HT1080 (cell line): ENCODE data around the gene MBD4. TPM values are rescaled to one million over a fixed set of nuclear protein-coding genes. Genes with fewer than 3 reads are reported as not detected.

Source experiments
- DNase-seq: peaks from one replicate; pipeline ENCODE4 v3.0.0-alpha.2; 2015; ENCODE audit warnings: low read depth
- total RNA-seq: library from RNA; depleted of rRNA; stranded (reverse); fragments of >200 nt; shearing (Covaris generic); gene quantifications from 2 replicates; pipeline ENCODE4 v1.2.3, GENCODE V29; 2014

MBD4 gene
- total RNA-seq, 1 experiment from 2014 or later = 35.7 TPM

DNA sequence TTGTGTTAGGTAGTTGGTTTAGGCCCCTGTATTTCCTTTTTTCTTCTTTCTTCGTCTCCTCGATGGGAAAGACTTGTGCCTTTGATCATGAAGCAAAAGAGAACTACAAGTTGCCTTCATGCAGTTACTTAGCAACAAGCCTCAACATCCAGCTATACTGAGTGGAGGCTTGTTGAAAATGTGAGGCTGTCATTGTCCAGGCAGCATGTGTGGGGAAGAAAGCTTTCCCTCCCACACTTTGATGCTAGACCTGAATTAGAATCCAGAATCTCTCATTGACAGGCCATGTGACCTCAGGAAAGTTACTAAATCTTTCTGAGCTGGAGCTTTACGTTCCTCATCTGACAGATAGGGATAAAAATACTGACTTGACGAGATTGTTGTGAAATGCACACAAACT, 24.0 kb upstream of the MBD4 start:
- no peak for DNase-seq

- DNase-seq = no peak
Measured at GRCh38 chr3:129463094-129463493, 23.3 kb upstream of the MBD4 start.

DNA sequence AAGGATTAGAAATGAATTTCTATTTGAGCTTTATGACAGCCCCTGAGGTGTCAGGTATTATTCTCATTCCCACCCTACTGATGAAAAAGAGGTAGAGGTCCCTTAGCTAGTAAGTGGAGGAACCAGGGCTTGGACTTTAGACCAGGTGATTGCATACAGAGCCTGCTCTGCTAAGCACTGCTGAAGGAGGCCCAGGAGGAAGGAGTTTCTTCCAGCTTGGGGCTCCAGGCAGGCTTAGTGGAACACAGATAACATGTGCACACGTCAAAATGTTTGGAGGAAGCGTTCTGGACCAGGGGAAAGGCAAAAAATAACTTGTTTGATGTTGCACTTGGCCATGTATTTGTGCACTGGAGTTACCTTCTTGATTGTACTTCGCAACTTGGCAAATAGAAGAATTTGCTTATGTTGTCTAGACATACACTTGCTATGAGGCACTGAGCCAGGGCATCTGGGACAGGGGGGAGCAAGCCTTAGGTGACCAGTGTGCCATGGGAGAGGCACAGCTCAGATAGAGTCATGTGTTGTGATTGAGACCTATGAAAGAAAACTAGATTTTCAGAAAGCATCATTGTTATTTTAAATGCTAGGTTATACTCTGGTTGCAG, 22.7 kb upstream of the MBD4 start:
- no peak for DNase-seq

- DNase-seq = peak; percentile 67
Measured at GRCh38 chr3:129461461-129462146, 21.9 kb upstream of the MBD4 start.

DNA sequence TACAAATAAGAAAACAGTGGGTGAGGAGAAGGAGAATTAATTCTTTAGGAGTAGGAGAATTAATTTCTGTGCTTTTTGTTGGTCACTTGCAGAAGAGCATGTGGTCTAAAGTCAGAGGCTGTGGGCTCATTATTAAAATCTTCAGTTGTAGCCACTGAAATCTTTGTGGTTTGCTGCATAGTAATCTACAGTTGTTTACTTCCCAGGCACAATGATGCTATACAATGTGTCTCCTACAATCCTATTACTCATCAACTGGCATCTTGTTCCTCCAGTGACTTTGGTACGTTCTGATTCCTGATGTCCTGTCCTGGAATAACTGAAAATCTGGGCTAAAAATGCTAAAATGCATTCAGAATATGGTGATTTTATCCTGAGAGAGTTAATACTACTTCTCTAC, 21.3 kb upstream of the MBD4 start:
- DNase-seq = peak; percentile 81

- DNase-seq = no peak
Measured at GRCh38 chr3:129460572-129460971, 20.8 kb upstream of the MBD4 start.

GRCh38 chr3:129460155-129460554, 20.4 kb upstream of the MBD4 start:
- no peak for DNase-seq

- no peak for DNase-seq
Measured at GRCh38 chr3:129453732-129454131, 14.0 kb upstream of the MBD4 start.

GRCh38 chr3:129449279-129450115, 9.7 kb upstream of the MBD4 start:
- no peak for DNase-seq

DNA sequence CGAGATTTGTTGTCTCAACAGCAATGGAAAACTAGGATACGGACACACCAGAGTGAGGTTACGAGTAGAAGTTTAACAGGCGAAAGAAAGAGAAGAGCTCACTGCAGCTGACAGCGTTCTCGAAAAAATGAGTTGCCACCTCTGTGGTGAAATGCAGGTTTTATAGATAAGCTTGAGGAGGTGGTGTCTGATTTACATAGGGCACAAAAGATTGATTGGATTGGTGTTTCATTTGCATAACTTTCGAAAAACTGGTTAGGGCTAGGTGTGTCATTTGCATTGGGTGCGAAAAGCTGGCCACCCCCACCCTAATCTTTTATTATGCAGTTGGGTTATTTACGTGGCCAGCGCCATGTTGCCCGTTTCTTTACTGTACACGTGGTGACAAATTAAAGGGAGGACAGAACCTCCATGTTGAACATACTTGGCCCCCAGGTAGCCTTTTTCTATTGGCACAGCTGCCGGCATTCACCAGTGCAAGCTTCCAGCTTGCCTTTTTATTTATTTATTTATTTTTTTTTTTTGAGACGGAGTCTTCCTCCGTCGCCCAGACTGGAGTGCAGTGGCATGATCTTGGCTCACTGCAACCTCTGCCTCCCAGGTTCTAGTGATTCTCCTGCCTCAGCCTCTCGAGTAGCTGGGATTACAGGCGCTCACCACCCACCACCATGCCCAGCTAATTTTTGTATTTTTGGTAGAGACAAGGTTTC, 8.6 kb upstream of the MBD4 start:
- no peak for DNase-seq

DNA sequence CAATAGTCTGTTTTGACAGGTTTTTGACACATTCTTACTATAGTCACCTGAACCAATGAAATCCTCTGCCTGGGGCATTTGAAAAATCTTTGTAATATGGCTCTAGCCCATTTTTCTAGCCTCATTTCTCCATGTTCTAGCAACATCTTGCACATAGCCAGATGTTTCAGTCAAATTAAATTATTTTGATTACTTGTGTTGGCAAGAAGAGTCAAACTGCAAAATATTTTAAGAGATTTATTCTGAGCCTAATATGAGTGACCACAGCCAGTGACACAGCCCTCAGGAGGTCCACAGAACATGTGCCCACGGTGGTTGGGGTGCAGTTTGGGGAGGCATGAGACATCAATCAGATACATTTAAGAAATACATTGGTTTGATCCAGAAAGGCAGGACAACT, 7.2 kb upstream of the MBD4 start:
- no peak for DNase-seq

- DNase-seq = no peak
Measured at GRCh38 chr3:129445471-129445870, 5.7 kb upstream of the MBD4 start.

DNA sequence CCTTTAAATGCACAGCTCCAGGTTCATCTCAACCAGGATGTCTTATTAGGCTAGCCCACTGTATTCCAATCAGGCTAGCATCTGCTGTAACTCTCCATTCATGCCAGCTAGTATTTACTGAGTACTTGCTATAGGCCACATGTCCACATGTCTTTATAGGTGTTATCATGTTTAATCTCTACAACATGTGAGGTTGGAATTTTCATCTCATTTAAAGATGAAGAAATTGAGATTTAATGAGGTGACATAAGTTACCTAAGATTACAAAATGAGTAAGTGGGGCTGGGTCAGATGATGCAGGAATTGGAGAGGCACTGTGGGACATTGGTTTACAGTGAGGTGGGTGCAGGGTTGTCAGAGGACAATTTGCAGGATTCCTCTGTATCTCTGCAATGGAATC, 3.2 kb upstream of the MBD4 start:
- no peak for DNase-seq

DNA sequence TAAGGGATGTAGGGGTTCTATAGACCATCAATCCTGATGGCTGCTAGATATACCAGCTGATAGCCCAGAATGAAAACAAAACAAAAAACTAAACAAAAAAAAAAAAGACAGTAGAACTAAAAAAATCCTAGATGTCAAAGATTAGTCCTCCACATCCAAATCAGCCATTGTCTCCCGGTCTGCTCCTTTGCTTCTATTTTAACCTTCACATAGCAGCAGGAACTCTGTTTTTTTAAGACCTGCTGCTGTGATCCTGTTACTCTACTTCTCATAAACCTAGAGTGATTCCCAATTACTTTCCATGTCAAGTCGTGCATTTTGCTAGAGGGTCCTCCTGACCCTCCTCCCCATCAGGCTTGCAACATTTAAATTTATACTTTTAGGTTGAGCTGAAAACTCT, 2.7 kb upstream of the MBD4 start:
- DNase-seq = no peak

DNA sequence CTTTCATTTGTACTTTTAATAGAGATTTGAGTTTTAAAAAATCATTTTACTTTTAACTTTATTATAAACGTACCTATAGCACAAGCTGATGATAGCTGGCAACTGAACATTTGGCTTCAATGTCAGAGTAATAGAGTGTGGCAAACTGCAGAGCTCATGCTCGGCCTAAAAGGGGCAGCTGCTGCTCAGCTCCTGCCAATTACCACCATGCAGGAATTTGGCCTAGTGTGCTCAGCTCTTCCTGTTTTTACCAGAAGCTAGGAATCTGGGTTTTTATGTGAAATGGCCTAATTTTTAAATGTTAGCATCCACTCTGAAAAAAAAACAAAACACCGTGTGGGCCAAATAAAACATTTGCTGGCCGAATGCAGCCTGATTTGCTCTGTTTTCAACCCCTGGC, 2.0 kb upstream of the MBD4 start:
- DNase-seq = no peak

- DNase-seq = no peak
Measured at GRCh38 chr3:129441215-129441614, 1.5 kb upstream of the MBD4 start.

DNA sequence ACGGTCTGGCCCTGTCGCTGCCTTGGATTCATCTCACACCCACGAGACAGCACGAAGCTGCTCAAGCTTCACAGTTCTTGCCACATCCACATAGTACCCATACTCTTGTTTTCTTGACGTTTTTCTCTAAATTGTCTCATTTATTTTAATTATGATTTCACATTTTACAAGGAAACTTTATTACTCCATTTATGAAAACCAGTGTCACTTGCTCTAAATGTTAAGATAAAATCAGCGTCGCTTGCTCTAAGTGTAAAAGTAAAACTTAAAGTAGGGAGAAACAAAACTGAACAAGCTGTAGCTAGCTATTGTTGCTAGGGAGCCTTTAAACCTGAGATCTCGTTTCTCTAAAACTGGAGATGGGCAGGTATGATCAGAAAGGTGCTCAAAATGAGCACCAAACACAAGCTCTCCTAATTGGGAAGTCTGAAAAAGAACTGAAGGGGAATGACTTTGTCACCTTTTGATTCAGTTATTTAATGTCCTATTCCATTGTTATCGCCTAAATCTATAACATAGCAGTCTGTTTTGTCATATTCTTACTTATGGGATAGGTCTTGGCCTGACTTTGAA, 956 bp upstream of the MBD4 start:
- DNase-seq = no peak

GRCh38 chr3:129439226-129439816, 427 bp downstream of the MBD4 start:
- no peak for DNase-seq

DNA sequence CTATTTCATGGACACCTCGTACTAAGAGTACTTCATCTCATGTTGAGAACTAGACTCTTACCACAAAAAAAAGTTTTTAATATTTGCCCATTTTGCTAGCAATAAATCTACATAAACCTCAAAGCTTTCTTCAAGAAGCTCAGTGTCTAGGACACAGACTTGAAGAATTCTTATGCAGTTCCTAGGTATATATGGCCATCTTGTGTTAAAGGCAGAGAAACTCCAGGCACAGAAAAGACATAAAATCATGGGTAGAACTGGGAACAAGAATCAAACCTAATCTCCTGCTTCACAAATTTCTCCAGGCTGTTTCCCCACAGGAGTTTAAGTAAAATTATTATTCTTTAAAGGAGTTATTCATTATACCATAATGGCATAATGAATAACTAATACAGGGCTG, 4.4 kb downstream of the MBD4 start:
- no peak for DNase-seq

DNA sequence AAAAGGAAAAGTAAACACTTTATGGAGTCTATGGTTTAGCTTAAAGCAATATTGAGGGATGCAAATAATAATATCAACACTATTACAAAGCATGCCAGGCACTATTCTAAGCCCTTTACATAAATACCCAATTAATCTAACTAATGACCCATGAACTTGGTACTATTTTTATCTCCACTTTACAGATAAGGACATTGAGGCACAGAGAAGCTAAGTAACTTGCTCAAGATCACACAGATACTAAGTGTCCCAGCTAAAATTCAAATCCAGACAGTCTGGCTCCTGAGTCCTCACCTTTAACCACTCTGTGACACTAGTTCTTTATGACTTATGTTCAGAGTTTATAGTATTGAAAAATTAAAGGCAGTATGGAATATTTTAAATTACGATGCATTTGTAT, 5.6 kb downstream of the MBD4 start:
- no peak for DNase-seq

- no peak for DNase-seq
Measured at GRCh38 chr3:129433565-129433964, 6.2 kb downstream of the MBD4 start.
